Liver (tissue), 3 donors: ENCODE measurements around the gene NLRP14.

ENCODE experiments used
- CTCF ChIP-seq: fragments of 150-350 bp; IDR thresholded peaks from 2 replicates; pipeline ENCODE4 v1.5.1; 2017; ENCODE audit warnings: improper control_type of control experiment, low read depth, low read length; ENCODE audit not compliant: missing input control
- HNF4G ChIP-seq: IDR thresholded peaks from 2 replicates; pipeline ENCODE4 v1.6.1; 2016; ENCODE audit warnings: antibody characterized with exemption
- RAD21 ChIP-seq, 2 donors: IDR thresholded peaks; 2 replicates each; pipeline ENCODE4 v1.6.1; 2016; ENCODE audit warnings: antibody characterized with exemption in 2 of 2, mild to moderate bottlenecking in 2 of 2
- REST ChIP-seq: IDR thresholded peaks from 2 replicates; pipeline ENCODE4 v1.6.1; 2016; ENCODE audit warnings: antibody characterized with exemption, mild to moderate bottlenecking
- TAF1 ChIP-seq: conservative IDR thresholded peaks from 2 replicates; pipeline ENCODE4 v1.6.1; 2016; ENCODE audit warnings: antibody characterized with exemption, mild to moderate bottlenecking
- ZBTB33 ChIP-seq: IDR thresholded peaks from 2 replicates; pipeline ENCODE4 v1.6.1; 2016; ENCODE audit warnings: antibody characterized with exemption
- donor health status: healthy.
- donor health status: healthy.

- TF ChIP-seq CTCF (no peak), TAF1 (no peak), REST (no peak), RAD21 (IDR thresholded peaks at IDR 0.05) (no peak), HNF4G (no peak), ZBTB33 (no peak)
Measured at GRCh38 chr11:6988506-6988905, 31.8 kb upstream of the NLRP14 start.
